Measurements from ENCODE around the gene ZACN.

- no peak for TF ChIP-seq CTCF (IDR thresholded peaks at IDR 0.05)
- no peak for TF ChIP-seq POLR2AphosphoS5 (IDR thresholded peaks at IDR 0.05)
Measured at GRCh38 chr17:76049836-76050537, 29.0 kb upstream of the ZACN start.

Measured in prostate gland (tissue), 2 donors.